K562 (cell line): Measurements from ENCODE around the gene CFAP69. TPM values are rescaled to one million over a fixed set of nuclear protein-coding genes. Genes with fewer than 3 reads are reported as not detected.

ENCODE experiments used
- ARID2 ChIP-seq: fragments of 450-650 bp; IDR thresholded peaks from 2 replicates; pipeline ENCODE4 v1.6.1; 2017; ENCODE audit warnings: antibody characterized with exemption, mild to moderate bottlenecking
- CCNT2 ChIP-seq: IDR thresholded peaks from 2 replicates; pipeline ENCODE4 v1.6.1; 2011; ENCODE audit warnings: borderline replicate concordance, low read depth, mild to moderate bottlenecking, moderate library complexity, mixed read lengths, low read length; ENCODE audit not compliant: insufficient read length; ENCODE audit errors: extremely low read depth
- FOXK1 ChIP-seq: sonication (generic); formaldehyde crosslinking; IDR thresholded peaks from 2 replicates; pipeline ENCODE4 v1.8.0; 2022; ENCODE audit warnings: missing genetic modification reagents, mild to moderate bottlenecking, borderline replicate concordance
- GATAD2A ChIP-seq: fragments of 450-650 bp; IDR thresholded peaks from 2 replicates; pipeline ENCODE4 v1.6.1; 2017
- TFAM ChIP-seq: fragments of 250-450 bp; sonication (Bioruptor Pico); conservative IDR thresholded peaks from 2 replicates; pipeline ENCODE4 v1.5.0; 2021; ENCODE audit warnings: mild to moderate bottlenecking, moderate library complexity
- ZBTB40 ChIP-seq, 2 experiments: fragments of 450-650 bp in 1 of 2; sonication (generic) in 1 of 2; formaldehyde crosslinking in 1 of 2; IDR thresholded peaks; 2 replicates each; pipeline versions ENCODE4 v1.7.1 to v1.9.0; 2016 to 2022; ENCODE audit warnings: inconsistent platforms in 1 of 2, mild to moderate bottlenecking in 1 of 2, missing genetic modification reagents in 1 of 2
- ZNF175 ChIP-seq: fragments of 200-800 bp; sonication (Bioruptor generic); IDR thresholded peaks from 2 replicates; pipeline ENCODE4 v1.6.1; 2016; ENCODE audit warnings: low read depth, mild to moderate bottlenecking, missing genetic modification characterization, missing compliant biosample characterization
- polyA plus RNA-seq, 8 experiments: library from polyadenylated mRNA; depleted of rRNA in 4 of 8; stranded (reverse) in 5 of 8; unstranded in 3 of 8; fragments of >200 nt; fragmentation: Nextera tagmentation in 2 of 8; fragmentation: Illumina TruSeq in 1 of 8; extraction: Ambion mirVana in 2 of 8; extraction: Trizol in 1 of 8; gene quantifications; 2 replicates each; pipeline versions ENCODE4 v1.2.1 to v1.2.3, GENCODE V29; 2011 to 2014; ENCODE audit warnings: inconsistent platforms in 1 of 8, missing spikeins in 1 of 8
- total RNA-seq, 7 experiments: library from RNA; depleted of rRNA in 6 of 7; stranded (reverse); fragments of >200 nt in 6 of 7; fragmentation: Illumina TruSeq in 2 of 7; extraction: Trizol in 2 of 7; gene quantifications; 2 replicates each; pipeline versions ENCODE4 v1.2.1 to v1.2.3, GENCODE V29; 2011 to 2021; ENCODE audit warnings: low replicate concordance in 1 of 7
- TF ChIP-seq, protein P1 (sequence below), 2 experiments: fragments of 450-650 bp; IDR thresholded peaks; 2 replicates each; pipeline ENCODE4 v1.6.1; 2016; ENCODE audit warnings: mild to moderate bottlenecking in 2 of 2, borderline replicate concordance in 1 of 2, low read depth in 1 of 2, moderate library complexity in 1 of 2

The CFAP69 gene
- total and polyA plus RNA-seq, 9 of the 15 experiments (the other 6 are each of a cell fraction or from before 2014, with no cell fraction given): 0.24 to 5.1 (median 1.7) TPM

GRCh38 chr7:90227259-90227658, 17.7 kb upstream of the CFAP69 start (continued):
- no peak for TF ChIP-seq ZBTB40 (IDR thresholded peaks at IDR 0.05)
- no peak for TF ChIP-seq ZBTB40 (CRISPR knock-in tag; IDR thresholded peaks at IDR 0.05)
- TF ChIP-seq TFAM (CRISPR knock-in tag): no peak
- TF ChIP-seq, protein P1, sequence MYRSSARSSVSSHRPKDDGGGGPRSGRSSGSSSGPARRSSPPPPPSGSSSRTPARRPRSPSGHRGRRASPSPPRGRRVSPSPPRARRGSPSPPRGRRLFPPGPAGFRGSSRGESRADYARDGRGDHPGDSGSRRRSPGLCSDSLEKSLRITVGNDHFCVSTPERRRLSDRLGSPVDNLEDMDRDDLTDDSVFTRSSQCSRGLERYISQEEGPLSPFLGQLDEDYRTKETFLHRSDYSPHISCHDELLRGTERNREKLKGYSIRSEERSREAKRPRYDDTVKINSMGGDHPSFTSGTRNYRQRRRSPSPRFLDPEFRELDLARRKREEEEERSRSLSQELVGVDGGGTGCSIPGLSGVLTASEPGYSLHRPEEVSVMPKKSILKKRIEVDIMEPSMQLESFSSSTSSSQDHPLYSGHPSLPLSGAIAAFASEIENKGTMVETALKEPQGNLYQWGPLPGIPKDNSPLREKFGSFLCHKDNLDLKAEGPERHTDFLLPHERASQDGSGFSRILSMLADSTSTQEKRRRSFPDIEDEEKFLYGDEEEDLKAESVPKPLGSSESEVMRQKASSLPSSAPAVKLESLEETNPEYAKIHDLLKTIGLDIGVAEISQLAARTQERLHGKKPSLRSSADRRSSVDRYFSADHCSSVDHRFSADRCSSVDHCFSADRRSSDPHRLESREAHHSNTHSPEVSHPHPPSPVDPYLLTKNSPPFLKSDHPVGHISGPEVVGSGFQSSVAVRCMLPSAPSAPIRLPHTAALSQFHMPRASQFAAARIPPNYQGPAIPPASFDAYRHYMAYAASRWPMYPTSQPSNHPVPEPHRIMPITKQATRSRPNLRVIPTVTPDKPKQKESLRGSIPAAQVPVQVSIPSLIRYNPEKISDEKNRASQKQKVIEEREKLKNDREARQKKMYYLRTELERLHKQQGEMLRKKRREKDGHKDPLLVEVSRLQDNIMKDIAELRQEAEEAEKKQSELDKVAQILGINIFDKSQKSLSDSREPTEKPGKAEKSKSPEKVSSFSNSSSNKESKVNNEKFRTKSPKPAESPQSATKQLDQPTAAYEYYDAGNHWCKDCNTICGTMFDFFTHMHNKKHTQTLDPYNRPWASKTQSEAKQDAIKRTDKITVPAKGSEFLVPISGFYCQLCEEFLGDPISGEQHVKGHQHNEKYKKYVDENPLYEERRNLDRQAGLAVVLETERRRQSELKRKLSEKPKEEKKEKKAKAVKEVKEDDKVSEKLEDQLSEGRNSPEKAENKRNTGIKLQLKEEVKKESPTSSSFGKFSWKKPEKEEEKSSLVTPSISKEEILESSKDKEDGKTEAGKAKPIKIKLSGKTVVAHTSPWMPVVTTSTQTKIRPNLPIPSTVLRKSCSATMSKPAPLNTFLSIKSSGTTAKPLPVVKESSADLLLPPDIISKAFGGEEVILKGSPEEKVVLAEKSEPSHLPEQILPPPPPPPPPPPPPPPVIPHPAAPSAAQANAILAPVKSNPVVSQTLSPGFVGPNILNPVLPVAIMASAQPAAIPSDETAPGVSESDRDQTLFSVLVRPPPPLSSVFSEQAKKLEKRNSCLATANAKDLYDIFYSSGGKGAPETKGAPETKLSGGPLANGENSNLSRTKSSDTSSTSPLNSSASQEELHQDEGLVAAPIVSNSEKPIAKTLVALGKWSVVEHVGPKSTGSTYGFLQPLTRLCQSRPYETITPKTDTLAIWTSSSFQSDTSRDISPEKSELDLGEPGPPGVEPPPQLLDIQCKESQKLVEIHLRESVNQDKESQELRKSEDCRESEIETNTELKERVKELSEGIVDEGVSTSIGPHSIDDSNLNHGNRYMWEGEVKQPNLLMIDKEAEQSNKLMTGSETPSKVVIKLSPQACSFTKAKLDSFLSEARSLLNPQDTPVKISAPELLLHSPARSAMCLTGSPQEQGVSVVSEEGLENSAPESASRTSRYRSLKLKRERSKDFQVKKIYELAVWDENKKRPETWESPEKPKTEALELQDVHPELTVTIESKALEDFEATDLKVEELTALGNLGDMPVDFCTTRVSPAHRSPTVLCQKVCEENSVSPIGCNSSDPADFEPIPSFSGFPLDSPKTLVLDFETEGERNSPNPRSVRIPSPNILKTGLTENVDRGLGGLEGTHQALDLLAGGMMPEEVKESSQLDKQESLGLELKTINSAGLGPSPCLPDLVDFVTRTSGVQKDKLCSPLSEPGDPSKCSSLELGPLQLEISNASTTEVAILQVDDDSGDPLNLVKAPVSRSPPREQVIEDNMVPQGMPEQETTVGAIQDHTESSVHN (IDR thresholded peaks at IDR 0.05; ENCODE audit: borderline replicate concordance in 1 of 2, low read depth in 1 of 2): no peak
- no peak for TF ChIP-seq FOXK1 (CRISPR knock-in tag)
- TF ChIP-seq ARID2: no peak
- no peak for TF ChIP-seq ZNF175 (CRISPR knock-in tag)
- TF ChIP-seq GATAD2A: no peak
- TF ChIP-seq CCNT2: no peak
